H1 (cell line): ENCODE results near the gene IFIT1. TPM values are rescaled to one million over a fixed set of nuclear protein-coding genes. Genes with fewer than 3 reads are reported as not detected.
"Not testable (repeated sequence)": the region's sequence is repeated elsewhere in the genome, so short reads cannot be mapped to it uniquely, and the experiment has no call there.

Experiments used
- CTCF ChIA-PET: fragments of 300-600 bp; sonication (Branson Sonifier 250); formaldehyde crosslinking; loops from one replicate; lab custom pipeline; 2021; ENCODE audit not compliant: partially characterized antibody; lab: Charles Lee
- POLR2A ChIA-PET: fragments of 300-600 bp; sonication (Branson Sonifier 250); formaldehyde crosslinking; loops from one replicate; lab custom pipeline; 2021; ENCODE audit warnings: inconsistent platforms; ENCODE audit not compliant: partially characterized antibody; lab: Charles Lee
- DNase-seq, 2 experiments: peaks; one replicate each; pipeline versions ENCODE4 v3.0.0 to v3.0.0-alpha.2; 2010 to 2022; ENCODE audit warnings: low spot score in 2 of 2, low read depth in 1 of 2, mixed read lengths in 1 of 2
- FAIRE-seq: peaks from 2 replicates; lab custom pipeline; 2011; peaks lifted over from hg19 to GRCh38; lab: Jason Lieb, UNC
- H2AFZ ChIP-seq: 2 replicates; pipeline ENCODE4 v1.8.1; 2012; ENCODE audit warnings: low read length, inconsistent platforms
- H2AK5ac ChIP-seq: 2 replicates; pipeline ENCODE4 v1.6.1; 2013; ENCODE audit warnings: low read depth, low read length
- H2BK120ac ChIP-seq: replicated peaks from 2 replicates; pipeline ENCODE3; 2013; ENCODE audit warnings: low read depth, low read length, inconsistent platforms
- H2BK12ac ChIP-seq: 2 replicates; pipeline ENCODE4 v1.6.1; 2013; ENCODE audit warnings: low read depth, low read length
- H2BK15ac ChIP-seq: 2 replicates; pipeline ENCODE4 v1.6.1; 2013; ENCODE audit warnings: low read length
- H2BK20ac ChIP-seq: 2 replicates; pipeline ENCODE4 v1.6.1; 2013; ENCODE audit warnings: low read length
- H2BK5ac ChIP-seq: 2 replicates; pipeline ENCODE4 v1.6.1; 2013; ENCODE audit warnings: low read depth, low read length
- H3K14ac ChIP-seq: 2 replicates; pipeline ENCODE4 v1.6.1; 2013; ENCODE audit warnings: inconsistent platforms; ENCODE audit not compliant: insufficient read length
- H3K18ac ChIP-seq: 2 replicates; pipeline ENCODE4 v1.6.1; 2013; ENCODE audit warnings: low read length; ENCODE audit errors: extremely low read depth
- H3K23ac ChIP-seq: 2 replicates; pipeline ENCODE4 v1.6.1; 2013; ENCODE audit warnings: inconsistent platforms; ENCODE audit not compliant: insufficient read length
- H3K23me2 ChIP-seq: 2 replicates; pipeline ENCODE4 v1.6.1; 2013; ENCODE audit warnings: low read depth, low read length
- H3K27ac ChIP-seq: 2 replicates; pipeline ENCODE4 v1.6.1; 2011; ENCODE audit warnings: low read depth, low read length, inconsistent platforms
- H3K27me3 ChIP-seq, 4 experiments: replicated peaks in 1 of 4; 1 replicate in 1 of 4; 2 replicates in 3 of 4; pipeline versions ENCODE4 v1.6.1 to v1.8.1; 2011 to 2013; ENCODE audit warnings: low read length in 3 of 4, mild to moderate bottlenecking in 3 of 4, inconsistent platforms in 2 of 4, mixed read lengths in 2 of 4, moderate library complexity in 1 of 4; ENCODE audit not compliant: control insufficient read depth in 3 of 4, insufficient read depth in 3 of 4; ENCODE audit errors: extremely low read depth in 1 of 4
- H3K36me3 ChIP-seq, 4 experiments: 2 replicates each; pipeline versions ENCODE4 v1.6.1 to v1.8.1; 2011 to 2013; ENCODE audit warnings: mild to moderate bottlenecking in 4 of 4, low read length in 3 of 4, moderate library complexity in 2 of 4, control low read depth in 1 of 4, inconsistent platforms in 1 of 4; ENCODE audit not compliant: insufficient read depth in 4 of 4, control insufficient read depth in 2 of 4
- H3K4ac ChIP-seq: replicated peaks from 2 replicates; pipeline ENCODE3; 2013; ENCODE audit warnings: low read length, low read depth, mixed read lengths, inconsistent platforms; ENCODE audit not compliant: insufficient read length
- H3K4me1 ChIP-seq, 4 experiments: replicated peaks in 1 of 4; 1 replicate in 1 of 4; 2 replicates in 3 of 4; pipeline versions ENCODE4 v1.6.1 to v1.8.1; 2011 to 2013; ENCODE audit warnings: low read length in 3 of 4, inconsistent platforms in 2 of 4, mixed read lengths in 1 of 4; ENCODE audit not compliant: insufficient read depth in 4 of 4, control insufficient read depth in 3 of 4
- H3K4me2 ChIP-seq, 2 experiments: 2 replicates each; pipeline versions ENCODE4 v1.6.1 to v1.8.1; 2011 to 2013; ENCODE audit warnings: low read depth in 2 of 2, low read length in 2 of 2, control low read depth in 1 of 2, inconsistent platforms in 1 of 2, mild to moderate bottlenecking in 1 of 2; ENCODE audit not compliant: insufficient read depth in 1 of 2
- H3K4me3 ChIP-seq, 4 experiments: fragments of 200-600, 300-600 bp in 1 of 4; sonication (generic), shearing (Covaris generic), sonication (Bioruptor Twin) in 1 of 4; 2 replicates each; pipeline versions ENCODE4 v1.5.1 to v1.8.1; 2011 to 2016; ENCODE audit warnings: low read length in 4 of 4, low read depth in 3 of 4, control low read depth in 2 of 4, inconsistent platforms in 2 of 4, mild to moderate bottlenecking in 2 of 4, mixed read lengths in 1 of 4, moderate library complexity in 1 of 4; ENCODE audit not compliant: insufficient read depth in 2 of 4; ENCODE audit errors: extremely low read depth in 1 of 4
- H3K56ac ChIP-seq: replicated peaks from 2 replicates; pipeline ENCODE3; 2013; ENCODE audit warnings: low read depth, mild to moderate bottlenecking, mixed read lengths, low read length, inconsistent platforms; ENCODE audit not compliant: insufficient read length
- H3K79me1 ChIP-seq: 2 replicates; pipeline ENCODE4 v1.6.1; 2013; ENCODE audit warnings: low read depth, low read length, control low read depth
- H3K79me2 ChIP-seq, 2 experiments: 2 replicates each; pipeline versions ENCODE4 v1.6.1 to v1.8.1; 2012 to 2013; ENCODE audit warnings: low read length in 2 of 2, mild to moderate bottlenecking in 2 of 2, inconsistent platforms in 1 of 2; ENCODE audit not compliant: insufficient read depth in 2 of 2, control insufficient read depth in 1 of 2
- H3K9ac ChIP-seq, 4 experiments: replicated peaks in 1 of 4; 1 replicate in 1 of 4; 2 replicates in 3 of 4; pipeline versions ENCODE4 v1.6.1 to v1.8.1; 2011 to 2013; ENCODE audit warnings: low read depth in 3 of 4, low read length in 3 of 4, control low read depth in 2 of 4, mild to moderate bottlenecking in 2 of 4, moderate library complexity in 2 of 4, inconsistent platforms in 1 of 4; ENCODE audit errors: extremely low read depth in 1 of 4
- H3K9me3 ChIP-seq, 2 experiments: 2 replicates each; pipeline versions ENCODE4 v1.6.1 to v1.8.1; 2012 to 2013; ENCODE audit warnings: mild to moderate bottlenecking in 2 of 2, moderate library complexity in 2 of 2, control low read depth in 1 of 2, inconsistent platforms in 1 of 2, low read depth in 1 of 2, low read length in 1 of 2, mixed read lengths in 1 of 2; ENCODE audit not compliant: insufficient read depth in 2 of 2
- H4K20me1 ChIP-seq, 2 experiments: replicated peaks in 1 of 2; 2 replicates each; pipeline versions ENCODE3 to v1.8.1; 2011 to 2013; ENCODE audit warnings: inconsistent platforms in 2 of 2, low read length in 2 of 2, mild to moderate bottlenecking in 1 of 2; ENCODE audit not compliant: insufficient read depth in 2 of 2, control insufficient read depth in 1 of 2
- H4K5ac ChIP-seq: 2 replicates; pipeline ENCODE4 v1.6.1; 2013; ENCODE audit warnings: low read length, low read depth, mixed read lengths, inconsistent platforms; ENCODE audit not compliant: insufficient read length
- H4K8ac ChIP-seq: 2 replicates; pipeline ENCODE4 v1.8.0; 2013; ENCODE audit warnings: mild to moderate bottlenecking, moderate library complexity, low read length, inconsistent platforms; ENCODE audit not compliant: insufficient read depth; ENCODE audit errors: extremely low read depth
- H4K91ac ChIP-seq: replicated peaks from 2 replicates; pipeline ENCODE3; 2013; ENCODE audit warnings: low read length, mixed read lengths, inconsistent platforms; ENCODE audit not compliant: insufficient read length
- RNF2 ChIP-seq: fragments of 200-900, 300-1000 bp; sonication (generic); IDR thresholded peaks from 2 replicates; pipeline ENCODE4 v1.7.1; 2016; ENCODE audit warnings: borderline replicate concordance, low read depth, mild to moderate bottlenecking, antibody characterized with exemption, low read length; ENCODE audit not compliant: poor library complexity, severe bottlenecking; ENCODE audit errors: missing control alignments
- WGBS, 2 experiments: shearing (Covaris generic) in 1 of 2; methylation state at CpG; one replicate each; pipeline versions ENCODE4 v1.1.6 to v1.1.7; 2013 to 2015; ENCODE audit warnings: low lambda C conversion rate in 2 of 2, mixed read lengths in 2 of 2, inconsistent platforms in 1 of 2, low coverage in 1 of 2, missing lambda C conversion rate in 1 of 2; ENCODE audit not compliant: insufficient replicate concordance in 2 of 2, insufficient coverage in 1 of 2, insufficient read length in 1 of 2; ENCODE audit errors: extremely low coverage in 1 of 2, missing lambda C conversion rate in 1 of 2; 5-methylcytosine and 5-hydroxymethylcytosine counted together
- polyA plus RNA-seq, 7 experiments: library from polyadenylated mRNA; depleted of rRNA in 3 of 7; stranded (reverse) in 5 of 7; unstranded in 2 of 7; fragments of >200 nt in 5 of 7; fragments of 200-250 nt in 2 of 7; gene quantifications; 1 replicate in 5 of 7; 2 replicates in 1 of 7; 4 replicates in 1 of 7; pipeline versions ENCODE4 v1.2.1 to v1.2.3, GENCODE V29; 2011 to 2013; ENCODE audit warnings: missing spikeins in 2 of 7, mixed read lengths in 2 of 7
- total RNA-seq: library from RNA; stranded (reverse); fragmentation: NEBNext Ultra II Directional; extraction: Animal tissue kit (Norgen Biotek cat#: 25700); gene quantifications from 2 replicates; pipeline ENCODE4 v1.2.1, GENCODE V29; 2021

Gene IFIT1
- total and polyA plus RNA-seq, 2 of the 8 experiments (the other 6 are each of a cell fraction or from before 2014, with no cell fraction given) = 0.94 to 1.5 TPM

GRCh38 chr10:89390476-89391225 is 1.8 kb upstream of the IFIT1 start (continued):
- no peak for TF ChIP-seq RNF2

GRCh38 chr10:89391226-89391576 is 1.2 kb upstream of the IFIT1 start:
- H3K4me3 ChIP-seq, H4K20me1 ChIP-seq, H3K18ac ChIP-seq, H2BK12ac ChIP-seq, H3K14ac ChIP-seq, H3K4me1 ChIP-seq, H3K79me1 ChIP-seq, H4K91ac ChIP-seq, DNase-seq, H2BK5ac ChIP-seq, H4K8ac ChIP-seq, H4K5ac ChIP-seq, H3K27me3 ChIP-seq, H3K9ac ChIP-seq, H2BK20ac ChIP-seq, H3K9me3 ChIP-seq, POLR2A ChIA-PET, H3K23ac ChIP-seq, H2BK120ac ChIP-seq, H3K4me2 ChIP-seq, FAIRE-seq, H3K4ac ChIP-seq, H3K56ac ChIP-seq, H2AK5ac ChIP-seq, H3K36me3 ChIP-seq, H2AFZ ChIP-seq, H3K23me2 ChIP-seq, H3K79me2 ChIP-seq, H2BK15ac ChIP-seq, H3K27ac ChIP-seq: not testable (repeated sequence)
- CTCF ChIA-PET = interaction anchor here (1.4 to 2.6 kb wide), 3 partner anchors 23 to 32 kb away, joined by 3 to 14 read pairs (median 4); partner anchors contain the start of gene IFIT5
- WGBS, 2 experiments = 97% methylated on average over 4 of the region's 4 CpGs; no CpG with 5 or more reads in 1 of the 2 experiments
